HG03175 (cell line): ENCODE results near the gene SLC1A1.
"Not testable (repeated sequence)": the region's sequence is repeated elsewhere in the genome, so short reads cannot be mapped to it uniquely, and the experiment has no call there.

Experiments
- ATAC-seq: cut with Tn5 transposase; IDR thresholded peaks from one replicate; pipeline ENCODE4 v1.9.1; 2021; ENCODE audit warnings: mild to moderate bottlenecking, moderate library complexity; ENCODE audit not compliant: unreplicated experiment

Gene SLC1A1

GRCh38 chr9:4504250-4504649 lies 14.0 kb downstream of the SLC1A1 start:
- ATAC-seq: no peak

- no peak for ATAC-seq
Measured at GRCh38 chr9:4506490-4506889, 16.2 kb downstream of the SLC1A1 start.

- peak; percentile 36 for ATAC-seq
Measured at GRCh38 chr9:4507306-4508130, 17.2 kb downstream of the SLC1A1 start.

GRCh38 chr9:4508246-4508906 lies 18.1 kb downstream of the SLC1A1 start:
- no peak for ATAC-seq

GRCh38 chr9:4508907-4509589 lies 18.8 kb downstream of the SLC1A1 start:
- no peak for ATAC-seq

- ATAC-seq: no peak
Measured at GRCh38 chr9:4509590-4509984, 19.3 kb downstream of the SLC1A1 start.

- ATAC-seq: no peak
Measured at GRCh38 chr9:4510546-4511322, 20.5 kb downstream of the SLC1A1 start.

- ATAC-seq: no peak
Measured at GRCh38 chr9:4514252-4515128, 24.2 kb downstream of the SLC1A1 start.

GRCh38 chr9:4515958-4516375 lies 25.7 kb downstream of the SLC1A1 start:
- peak; percentile 41 for ATAC-seq

- no peak for ATAC-seq
Measured at GRCh38 chr9:4517274-4517673, 27.0 kb downstream of the SLC1A1 start.

- ATAC-seq: no peak
Measured at GRCh38 chr9:4519604-4520003, 29.3 kb downstream of the SLC1A1 start.

- no peak for ATAC-seq
Measured at GRCh38 chr9:4520055-4520454, 29.8 kb downstream of the SLC1A1 start.

GRCh38 chr9:4530375-4530774 lies 40.1 kb downstream of the SLC1A1 start:
- ATAC-seq: peak; percentile 86

GRCh38 chr9:4530831-4531230 lies 40.6 kb downstream of the SLC1A1 start:
- ATAC-seq: not testable (repeated sequence)

GRCh38 chr9:4531355-4531754 lies 41.1 kb downstream of the SLC1A1 start:
- ATAC-seq: not testable (repeated sequence)

GRCh38 chr9:4533881-4534280 lies 43.6 kb downstream of the SLC1A1 start:
- ATAC-seq: not testable (repeated sequence)

- ATAC-seq: not testable (repeated sequence)
Measured at GRCh38 chr9:4536196-4536595, 45.9 kb downstream of the SLC1A1 start.

GRCh38 chr9:4537581-4537980 lies 47.3 kb downstream of the SLC1A1 start:
- ATAC-seq: no peak

- no peak for ATAC-seq
Measured at GRCh38 chr9:4538107-4538506, 47.8 kb downstream of the SLC1A1 start.

GRCh38 chr9:4538621-4539020 lies 48.4 kb downstream of the SLC1A1 start:
- no peak for ATAC-seq
